Esophagus squamous epithelium (tissue), 4 donors: ENCODE results near the gene ARIH1. TPM values are rescaled to one million over a fixed set of nuclear protein-coding genes. Genes with fewer than 3 reads are reported as not detected.

Experiments
- total RNA-seq, 4 donors: library from RNA; depleted of rRNA; stranded (reverse); fragments of >200 nt; gene quantifications; one replicate each; pipeline ENCODE4 v1.1.0, GENCODE V29; 2016

Gene ARIH1
- total RNA-seq, 4 donors from 2014 or later, result 26.2 to 40.1 (median 36.6) TPM

Other genes starting within 250 kb of the ARIH1 start
- gene PKM, start 243.1 kb upstream of the ARIH1 start, total RNA-seq, result 1,000 to 10,000 TPM in 2 of 4 donors, 100 to 1,000 TPM in 2; 504 to 1,134 (median 964) TPM
- gene PARP6, start 201.8 kb upstream of the ARIH1 start, total RNA-seq, result 10 to 100 TPM; 12.2 to 62.2 (median 31.6) TPM
- gene CELF6, start 154.2 kb upstream of the ARIH1 start, total RNA-seq, result under 1 TPM in 3 of 4 donors, not detected in 1; 0.31 to 0.82 (median 0.76) TPM
- gene HEXA, start 98.3 kb upstream of the ARIH1 start, total RNA-seq, result 10 to 100 TPM; 12.8 to 51.1 (median 28.4) TPM
- gene TMEM202, start 76.0 kb upstream of the ARIH1 start, total RNA-seq, result not detected
- not detected for gene GOLGA6B, start 180.4 kb downstream of the ARIH1 start, total RNA-seq
- gene HIGD2B, start 211.9 kb downstream of the ARIH1 start, total RNA-seq, result not detected
- gene BBS4, start 211.9 kb downstream of the ARIH1 start, total RNA-seq, result 10 to 100 TPM in 2 of 4 donors, 1 to 10 TPM in 2; 2.8 to 15.3 (median 9.5) TPM